Activated CD4-positive, alpha-beta T cell treated with anti-CD3 and anti-CD28 coated beads, Interleukin-2, amount 50 U/mL, for 4 hours (primary cell): ENCODE data around the gene RHOBTB3.
"Not testable (repeated sequence)": the region's sequence is repeated elsewhere in the genome, so short reads cannot be mapped to it uniquely, and the experiment has no call there.

Source experiments
- DNase-seq, 2 experiments: peaks; one replicate each; pipeline ENCODE4 v3.0.0-alpha.2; 2020

The RHOBTB3 gene

DNA sequence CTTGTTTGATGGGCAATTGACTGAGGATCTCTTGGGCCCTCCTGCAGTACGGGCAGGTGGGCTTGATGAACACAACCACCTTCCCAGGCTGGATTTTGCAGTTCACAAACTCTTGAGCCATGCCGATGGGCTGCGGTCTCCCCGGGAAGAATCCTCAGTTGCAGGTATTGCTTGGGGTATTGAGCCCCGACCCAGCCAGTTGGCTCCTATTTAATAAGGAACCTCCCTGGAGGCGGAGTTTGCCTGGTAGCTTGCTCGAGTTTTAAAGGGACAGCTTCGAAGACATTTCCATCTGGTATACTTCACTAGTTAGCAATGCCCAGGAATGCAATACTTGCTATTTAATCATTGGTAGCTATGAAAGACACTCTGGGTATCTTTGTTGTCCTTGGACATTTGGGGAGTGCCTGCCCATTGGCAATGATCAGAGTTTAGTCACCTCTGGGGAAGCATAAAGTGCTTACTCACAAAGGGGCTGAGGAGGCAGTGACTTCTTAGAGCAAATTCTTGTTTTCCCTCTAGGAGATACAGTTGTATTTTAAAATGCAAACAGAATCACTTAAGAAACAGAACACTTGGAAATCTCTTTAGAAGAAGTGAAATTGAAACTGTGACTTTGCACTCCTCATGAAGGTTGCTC is 91.5 kb downstream of the RHOBTB3 start, which contains the start of gene GLRX:
GLRX (minus strand) TSS at position 185 of the 640 bp plus-strand sequence; CDS start at position 121, 64 bp downstream.
- DNase-seq, result peak in 1 of 2 experiments; percentile 46

GRCh38 chr5:95823218-95823737 is 92.1 kb downstream of the RHOBTB3 start:
- no peak for DNase-seq

- peak; percentile 45 to 48 for DNase-seq
Observed at GRCh38 chr5:95823738-95824609, 92.8 kb downstream of the RHOBTB3 start.

GRCh38 chr5:95824747-95825146 is 93.6 kb downstream of the RHOBTB3 start:
- no peak for DNase-seq

DNA sequence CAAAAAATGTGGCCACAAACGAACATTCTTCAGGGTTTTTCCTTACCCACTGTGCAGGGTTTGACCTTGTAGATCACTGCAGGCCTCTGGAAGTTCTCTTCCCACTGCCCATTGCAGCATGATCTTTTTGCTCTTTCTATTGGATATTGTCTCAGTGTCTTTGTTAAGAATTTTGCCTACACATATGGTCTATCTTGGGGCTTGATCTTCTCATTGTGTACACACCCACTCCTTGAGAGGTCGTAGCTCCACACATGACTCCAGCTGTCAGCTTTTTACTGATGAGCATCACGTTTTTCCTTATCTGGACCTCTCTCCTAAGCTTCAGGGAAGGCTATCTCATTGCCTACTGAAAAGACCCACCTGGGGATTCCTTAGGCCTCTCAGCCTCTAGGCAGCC is 94.4 kb downstream of the RHOBTB3 start:
- no peak for DNase-seq

DNA sequence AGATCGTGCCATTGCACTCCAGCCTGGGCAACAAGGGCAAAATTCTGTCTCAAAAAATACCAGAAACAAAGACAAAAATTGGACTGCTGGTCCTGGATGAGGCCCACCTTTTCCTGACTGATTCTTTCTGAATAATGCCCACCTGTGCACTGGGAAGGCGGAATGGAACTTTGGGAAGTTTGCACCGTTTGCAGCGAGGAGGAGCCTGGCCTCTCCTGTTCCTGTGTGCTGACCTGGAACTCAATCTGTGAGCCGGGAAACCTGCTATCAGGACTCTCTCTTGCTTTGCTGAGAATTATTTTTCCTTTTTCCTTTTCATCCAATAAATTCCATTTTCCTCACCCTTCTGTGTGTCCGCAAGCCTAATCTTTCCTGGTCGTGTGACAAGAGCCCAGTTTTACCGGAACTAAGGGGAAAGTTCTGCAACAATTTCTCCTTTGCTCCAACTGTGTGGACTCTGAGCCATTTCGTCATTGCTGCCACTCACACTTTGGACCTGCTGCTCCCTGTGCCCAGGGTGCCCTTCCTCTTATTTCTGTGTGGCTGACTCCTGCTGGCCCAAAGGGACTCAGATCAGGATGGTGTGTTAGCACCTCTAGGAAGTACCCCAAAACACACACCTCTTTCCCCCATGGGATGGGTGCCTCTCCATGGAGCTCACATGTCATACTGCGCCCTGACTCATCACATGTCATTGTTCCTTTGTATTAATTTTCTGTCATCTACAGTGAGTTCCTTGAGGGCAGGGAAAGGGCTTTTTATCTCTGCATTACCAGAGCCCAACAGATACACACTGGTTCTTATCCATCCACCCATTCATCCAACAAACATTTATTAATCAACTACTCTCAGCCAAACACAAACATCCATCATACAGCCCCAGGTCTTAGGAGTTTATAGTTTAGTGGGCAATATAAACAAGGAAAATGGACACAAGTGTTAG is 96.1 kb downstream of the RHOBTB3 start:
- DNase-seq, result no peak

DNA sequence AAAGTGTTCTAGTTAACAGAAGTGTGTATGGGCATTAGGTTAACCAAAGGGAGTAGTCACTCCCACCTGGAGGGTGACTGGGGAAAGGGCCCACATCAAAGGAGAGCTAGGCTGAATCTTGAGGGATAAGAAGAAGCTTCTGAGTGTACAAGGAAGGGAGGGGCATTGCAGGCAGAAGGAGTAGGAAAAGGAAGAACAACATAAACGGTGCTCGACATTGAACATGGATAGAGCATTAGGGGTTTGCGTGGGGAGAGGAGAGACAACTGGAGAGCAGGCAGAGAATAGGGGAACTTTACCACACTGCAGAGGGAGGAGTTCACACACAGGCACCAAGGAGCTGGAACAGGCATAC is 96.7 kb downstream of the RHOBTB3 start:
- no peak for DNase-seq

- no peak for DNase-seq
Observed at GRCh38 chr5:95830226-95830625, 99.1 kb downstream of the RHOBTB3 start.

GRCh38 chr5:95832664-95833063 is 101.5 kb downstream of the RHOBTB3 start:
- DNase-seq, result no peak

DNA sequence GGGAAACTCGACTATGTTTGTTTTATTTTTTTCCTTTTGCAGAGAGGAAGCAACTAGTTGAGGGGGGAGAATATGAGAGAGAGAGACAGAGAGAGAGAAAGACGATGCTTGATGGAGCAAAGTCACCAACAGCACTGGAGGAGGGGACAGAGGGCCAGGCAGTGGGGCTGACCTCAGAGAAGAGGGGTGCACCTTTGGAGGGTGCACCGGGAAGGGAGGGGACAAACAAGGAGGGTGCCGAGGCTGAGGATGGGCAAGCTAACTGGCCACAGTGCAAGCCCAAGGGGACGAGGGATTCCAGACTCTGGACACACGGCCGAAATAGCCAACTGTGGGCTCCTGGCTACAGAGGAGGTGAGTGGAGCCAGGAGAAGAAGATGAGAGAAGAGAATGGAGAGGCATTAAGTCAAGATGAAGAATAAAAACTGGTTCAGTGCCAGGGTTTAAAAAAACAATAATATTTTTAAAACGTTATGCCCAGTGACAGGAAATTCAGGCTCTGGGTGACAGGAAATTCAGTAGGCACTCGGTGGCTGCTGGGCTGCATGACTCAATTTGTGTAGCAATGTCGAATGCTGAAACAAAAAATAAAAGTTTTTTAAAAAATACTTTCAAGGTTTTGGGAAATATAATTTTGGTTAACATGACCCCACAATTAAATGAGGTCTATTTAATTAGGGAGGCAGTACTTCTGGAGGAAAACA is 104.7 kb downstream of the RHOBTB3 start:
- DNase-seq, result no peak

DNA sequence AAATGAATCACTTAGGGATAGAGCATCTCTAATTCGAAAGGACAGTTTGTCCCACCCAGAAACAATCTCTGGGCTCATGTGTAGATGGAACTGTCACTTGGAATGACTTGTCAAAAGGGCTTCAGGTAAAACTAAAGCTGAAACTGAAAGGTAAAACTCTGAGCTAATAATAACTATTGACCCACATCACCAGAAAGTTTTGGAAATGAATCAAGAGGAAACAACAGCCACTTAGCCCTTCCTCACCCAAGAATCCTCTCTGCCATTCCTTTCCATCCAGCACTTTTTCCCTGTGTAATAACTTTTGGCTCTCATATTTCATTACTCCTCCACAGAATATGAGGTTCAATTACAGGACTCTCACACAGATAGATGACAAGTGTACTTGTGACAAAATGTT is 105.4 kb downstream of the RHOBTB3 start:
- no peak for DNase-seq

- DNase-seq, result not testable (repeated sequence)
Observed at GRCh38 chr5:95836971-95837370, 105.8 kb downstream of the RHOBTB3 start.

DNA sequence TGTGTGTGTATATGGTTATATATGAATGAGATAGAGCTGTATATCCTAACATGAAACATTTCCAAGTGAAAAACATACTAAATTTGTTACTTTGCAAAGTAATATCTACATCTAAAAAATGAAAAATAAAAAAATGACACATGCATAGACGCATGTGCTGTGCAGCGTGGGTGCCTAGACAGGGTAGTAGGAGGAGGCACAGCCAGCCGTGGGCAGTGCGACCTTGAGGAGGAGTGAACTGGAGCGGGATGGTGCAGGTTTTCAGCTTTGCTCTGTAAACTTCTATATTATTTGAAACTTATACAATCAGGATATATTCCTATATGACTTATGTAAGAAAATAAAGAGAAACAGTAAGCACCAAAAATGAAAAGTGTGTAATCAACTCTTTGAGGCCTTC is 106.4 kb downstream of the RHOBTB3 start:
- no peak for DNase-seq

- DNase-seq, result no peak
Observed at GRCh38 chr5:95838001-95838520, 106.9 kb downstream of the RHOBTB3 start.

DNA sequence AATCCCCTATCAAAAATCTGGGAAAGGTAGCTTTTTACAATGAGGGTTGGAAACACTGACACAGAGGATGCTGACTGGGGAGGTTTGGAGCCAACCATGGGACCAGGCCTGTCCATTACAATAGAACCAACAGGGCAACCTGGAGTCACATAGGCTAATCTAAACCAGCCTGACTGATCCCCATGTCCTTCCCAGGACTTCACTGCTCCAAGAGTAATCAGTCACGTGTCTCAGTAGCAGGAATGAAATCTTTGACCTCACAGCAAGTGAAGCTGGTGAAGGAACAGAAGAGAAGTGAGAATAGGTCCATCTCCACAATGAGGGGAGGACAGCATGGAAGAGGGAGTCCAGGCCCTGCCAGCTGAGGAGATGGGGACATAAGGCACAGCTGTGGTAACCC is 107.4 kb downstream of the RHOBTB3 start:
- no peak for DNase-seq

DNA sequence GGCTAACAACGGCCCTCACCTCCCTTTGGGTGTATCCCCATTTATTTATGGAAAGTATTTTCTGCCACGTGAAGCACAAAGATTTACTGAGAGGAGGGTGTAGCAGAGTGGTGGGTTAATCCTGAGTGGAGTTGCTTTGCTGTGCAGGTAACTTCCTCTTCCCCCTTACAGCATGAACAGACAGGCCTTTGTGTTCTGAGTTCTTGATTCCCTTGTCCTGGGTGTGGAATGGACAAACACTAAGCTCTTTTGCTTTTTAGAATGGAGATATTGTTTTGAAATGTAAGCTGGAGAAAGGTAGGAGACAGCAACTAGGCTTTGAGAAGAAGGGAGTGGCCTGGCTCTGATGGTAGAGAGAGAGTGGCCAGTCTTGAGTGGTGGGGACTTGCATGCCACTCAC is 108.5 kb downstream of the RHOBTB3 start:
- no peak for DNase-seq

- DNase-seq, result no peak
Observed at GRCh38 chr5:95840956-95841705, 110.0 kb downstream of the RHOBTB3 start.

DNA sequence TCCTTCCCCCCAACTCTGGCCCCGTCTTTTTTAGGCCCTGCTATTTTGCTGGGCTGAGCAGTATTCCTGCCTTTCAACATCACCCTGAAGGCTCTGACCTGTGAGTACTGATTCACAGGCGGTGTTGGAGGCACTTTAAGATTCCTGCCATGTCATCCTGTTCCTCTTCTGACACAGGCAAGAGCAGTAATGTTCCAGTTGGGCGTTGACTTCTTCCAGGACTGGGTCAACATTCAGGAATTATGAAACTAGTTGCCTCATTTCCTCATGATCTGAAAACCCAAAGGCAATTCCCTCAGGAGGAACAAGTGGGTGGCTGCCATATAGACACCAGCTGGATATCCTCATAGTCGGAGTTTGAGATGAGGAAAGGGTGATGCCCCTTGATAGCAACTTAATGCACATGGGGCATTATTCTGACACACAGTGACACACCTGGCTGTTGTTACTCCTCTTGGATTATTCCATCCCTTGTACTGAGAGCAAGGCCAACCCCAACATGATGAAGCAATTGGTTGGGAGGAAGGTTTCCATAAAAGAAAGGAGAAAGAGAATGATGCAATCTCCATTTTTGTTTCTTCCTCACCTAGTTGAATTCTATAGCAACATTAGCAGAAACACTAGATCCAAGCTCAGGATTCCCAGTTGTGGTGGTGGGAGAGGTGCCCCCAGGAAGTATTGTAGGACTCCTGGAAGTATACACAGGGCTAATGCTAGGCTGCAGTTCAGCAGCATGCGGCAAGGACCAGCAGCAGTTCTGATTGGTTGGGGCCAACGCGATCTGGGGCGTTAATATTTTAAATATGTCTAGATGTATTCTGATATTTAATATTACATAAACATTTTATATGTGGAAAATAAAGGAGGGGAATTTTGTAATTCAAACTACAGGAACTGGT is 111.0 kb downstream of the RHOBTB3 start:
- DNase-seq, result no peak

GRCh38 chr5:95842854-95843544 is 111.9 kb downstream of the RHOBTB3 start:
- DNase-seq, result peak; percentile 34 to 47
